GM10248 (cell line): ENCODE data around the gene TDRD12.

Experiments
- CTCF ChIA-PET: fragments of 300-600 bp; sonication (Branson Sonifier 250); formaldehyde crosslinking; extraction: SDS; loops from one replicate; lab custom pipeline; 2021; ENCODE audit warnings: antibody characterized with exemption; lab: Yijun Ruan, JAX
- POLR2A ChIA-PET: fragments of 350-650 bp; sonication (Branson Sonifier 250); formaldehyde crosslinking; extraction: SDS; loops from one replicate; lab custom pipeline; 2020; ENCODE audit warnings: antibody characterized with exemption; lab: Yijun Ruan, JAX
- DNase-seq: peaks from one replicate; pipeline ENCODE4 v3.0.0; 2012; ENCODE audit errors: extremely low spot score
- TF ChIP-seq, protein P1 (sequence below): IDR thresholded peaks from 2 replicates; pipeline ENCODE4 v1.5.1; 2012; ENCODE audit warnings: mild to moderate bottlenecking, low read depth; ENCODE audit errors: extremely low read depth, missing control alignments, control extremely low read depth

Gene TDRD12

GRCh38 chr19:32680986-32681385 is 38.6 kb upstream of the TDRD12 start:
- TF ChIP-seq, protein P1, sequence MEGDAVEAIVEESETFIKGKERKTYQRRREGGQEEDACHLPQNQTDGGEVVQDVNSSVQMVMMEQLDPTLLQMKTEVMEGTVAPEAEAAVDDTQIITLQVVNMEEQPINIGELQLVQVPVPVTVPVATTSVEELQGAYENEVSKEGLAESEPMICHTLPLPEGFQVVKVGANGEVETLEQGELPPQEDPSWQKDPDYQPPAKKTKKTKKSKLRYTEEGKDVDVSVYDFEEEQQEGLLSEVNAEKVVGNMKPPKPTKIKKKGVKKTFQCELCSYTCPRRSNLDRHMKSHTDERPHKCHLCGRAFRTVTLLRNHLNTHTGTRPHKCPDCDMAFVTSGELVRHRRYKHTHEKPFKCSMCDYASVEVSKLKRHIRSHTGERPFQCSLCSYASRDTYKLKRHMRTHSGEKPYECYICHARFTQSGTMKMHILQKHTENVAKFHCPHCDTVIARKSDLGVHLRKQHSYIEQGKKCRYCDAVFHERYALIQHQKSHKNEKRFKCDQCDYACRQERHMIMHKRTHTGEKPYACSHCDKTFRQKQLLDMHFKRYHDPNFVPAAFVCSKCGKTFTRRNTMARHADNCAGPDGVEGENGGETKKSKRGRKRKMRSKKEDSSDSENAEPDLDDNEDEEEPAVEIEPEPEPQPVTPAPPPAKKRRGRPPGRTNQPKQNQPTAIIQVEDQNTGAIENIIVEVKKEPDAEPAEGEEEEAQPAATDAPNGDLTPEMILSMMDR: no peak
- ChIA-PET CTCF (interaction anchor here (1.4 kb wide), 2 partner anchors 12 to 13 kb away, joined by 4 read pairs; no protein-coding TSS in a partner anchor), POLR2A (no interaction called here)
- DNase-seq: no peak

- TF ChIP-seq, protein P1: no peak
- POLR2A ChIA-PET: no interaction called here
- CTCF ChIA-PET: interaction anchor here (1.4 kb wide), 2 partner anchors 9 to 14 kb away, joined by 4 read pairs; partner anchors contain the start of gene NUDT19
- DNase-seq: no peak
These were observed 37.2 kb upstream of the TDRD12 start for GRCh38 chr19:32682317-32682716.

DNA sequence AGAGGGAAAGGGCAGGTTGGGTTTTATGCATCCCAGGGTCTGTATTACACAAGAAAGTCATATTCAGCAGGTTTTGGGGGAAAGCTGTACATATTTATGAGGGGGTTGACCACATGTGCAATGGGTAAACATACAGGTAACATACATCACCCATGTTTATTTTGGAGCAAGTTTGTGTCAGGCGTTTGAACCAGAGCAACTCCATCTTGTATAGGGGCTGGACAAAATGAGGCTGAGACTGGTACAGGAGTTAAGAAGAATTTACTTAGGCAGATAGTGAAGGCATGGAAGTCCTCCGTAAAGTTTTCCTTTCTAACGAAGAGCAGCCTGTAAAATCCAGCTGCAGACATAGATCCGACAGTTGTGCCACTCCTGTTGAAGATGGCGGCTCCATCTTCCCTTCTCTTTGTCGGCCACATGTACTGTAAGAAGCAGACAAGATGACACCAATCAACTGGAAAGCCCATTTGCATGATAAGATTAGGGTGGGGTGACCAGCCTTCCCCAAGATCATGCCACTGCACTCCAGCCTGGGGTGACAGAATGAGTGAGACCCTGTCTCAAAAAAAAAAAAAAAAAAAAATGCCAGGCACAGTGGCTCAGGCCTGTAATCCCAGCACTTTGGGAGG is 32.6 kb upstream of the TDRD12 start:
- POLR2A ChIA-PET: no interaction called here
- TF ChIP-seq, protein P1: no peak
- no peak for DNase-seq
- CTCF ChIA-PET: interaction anchor here (1.2 kb wide), 1 partner anchor 61 kb away, joined by 3 read pairs; no protein-coding TSS in a partner anchor

DNA sequence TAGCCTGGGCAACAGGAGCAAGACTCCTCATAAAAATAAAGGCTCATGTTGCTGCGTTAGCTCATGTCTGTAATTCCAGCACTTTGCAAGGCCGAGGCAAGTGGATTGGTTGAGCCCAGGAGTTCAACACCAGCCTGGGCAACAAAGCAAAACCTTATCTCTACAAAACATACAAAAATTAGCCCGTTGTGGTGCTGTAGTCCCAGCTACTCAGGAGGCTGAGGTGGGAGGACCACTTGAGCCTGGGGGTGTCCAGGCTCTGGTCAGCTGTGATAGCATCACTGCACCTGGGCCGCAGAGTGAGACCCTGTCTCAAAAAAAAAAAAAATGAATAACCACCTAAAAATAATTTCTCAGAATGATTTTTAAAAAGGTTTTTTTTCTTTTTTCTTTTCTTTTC is 31.9 kb upstream of the TDRD12 start:
- DNase-seq: no peak
- ChIA-PET POLR2A (interaction anchor here (0.7 kb wide), 1 partner anchor 27 kb away, joined by 7 read pairs; no protein-coding TSS in a partner anchor), CTCF (interaction anchor here (1.2 kb wide), 1 partner anchor 60 kb away, joined by 3 read pairs; no protein-coding TSS in a partner anchor)
- TF ChIP-seq, protein P1: no peak

GRCh38 chr19:32688311-32688710 is 31.3 kb upstream of the TDRD12 start:
- ChIA-PET CTCF (no interaction called here), POLR2A (interaction anchor here (0.7 kb wide), 1 partner anchor 28 kb away, joined by 7 read pairs; no protein-coding TSS in a partner anchor)
- TF ChIP-seq, protein P1: no peak
- DNase-seq: no peak

- peak; percentile 91 for DNase-seq
- ChIA-PET CTCF (interaction anchor here (0.8 to 1.2 kb wide), 4 partner anchors 9 to 493 kb away, joined by 3 to 7 read pairs (median 5); partner anchors contain the start of genes ANKRD27 and RGS9BP), POLR2A (interaction anchor here (0.8 kb wide), 1 partner anchor 16 kb away, joined by 3 read pairs; the partner anchor contains the start of gene ANKRD27)
- TF ChIP-seq, protein P1: no peak
These were observed 28.1 kb upstream of the TDRD12 start, which contains the start of gene NUDT19 for GRCh38 chr19:32691291-32691951. Gene NUDT19, plus strand, starts transcription at chr19:32691821. Its CDS starts 140 bp downstream, at chr19:32691961.
